Measurements from ENCODE around the gene OR52I2. TPM values are rescaled to one million over a fixed set of nuclear protein-coding genes. Genes with fewer than 3 reads are reported as not detected.

OR52I2 gene
- total RNA-seq, 1 donor from 2014 or later: not detected

- no peak for TF ChIP-seq CTCF (conservative IDR thresholded peaks at IDR 0.05; ENCODE audit: low read depth, low read length)
- H3K4me3 ChIP-seq (ENCODE audit: low read depth, low read length): no peak overlapping the region
- DNase-seq (ENCODE audit: low read depth): no peak
Measured at GRCh38 chr11:4577761-4578160, 3.8 kb upstream of the OR52I2 start.

- TF ChIP-seq CTCF (conservative IDR thresholded peaks at IDR 0.05; ENCODE audit: low read depth, low read length): no peak
- DNase-seq (ENCODE audit: low read depth): no peak
- H3K4me3 ChIP-seq (ENCODE audit: low read depth, low read length): no peak overlapping the region
Measured at GRCh38 chr11:4578624-4579023, 2.9 kb upstream of the OR52I2 start.

GRCh38 chr11:4580124-4580523, 1.4 kb upstream of the OR52I2 start:
- TF ChIP-seq CTCF (conservative IDR thresholded peaks at IDR 0.05; ENCODE audit: low read depth, low read length): no peak
- no peak for DNase-seq (ENCODE audit: low read depth)
- no peak overlapping the region for H3K4me3 ChIP-seq (ENCODE audit: low read depth, low read length)

- TF ChIP-seq CTCF (conservative IDR thresholded peaks at IDR 0.05; ENCODE audit: low read depth, low read length): no peak
- no peak for DNase-seq (ENCODE audit: low read depth)
- no peak overlapping the region for H3K4me3 ChIP-seq (ENCODE audit: low read depth, low read length)
Measured at GRCh38 chr11:4589017-4589416, 7.5 kb downstream of the OR52I2 start.

- no peak for TF ChIP-seq CTCF (conservative IDR thresholded peaks at IDR 0.05; ENCODE audit: low read depth, low read length)
- DNase-seq (ENCODE audit: low read depth): no peak
- no peak within 1 kb of the TSS for H3K4me3 ChIP-seq (ENCODE audit: low read depth, low read length)
Measured at GRCh38 chr11:4593739-4594138, 12.2 kb downstream of the OR52I2 start, which contains the start of gene OR52I1. Gene OR52I1 (plus strand): TSS chr11:4594039. CDS start chr11:4594039, 0 bp downstream.

- no peak for DNase-seq (ENCODE audit: low read depth)
- TF ChIP-seq CTCF (conservative IDR thresholded peaks at IDR 0.05; ENCODE audit: low read depth, low read length): no peak
- H3K4me3 ChIP-seq (ENCODE audit: low read depth, low read length): no peak overlapping the region
Measured at GRCh38 chr11:4605057-4605456, 23.5 kb downstream of the OR52I2 start.

- DNase-seq (ENCODE audit: low read depth): no peak
Measured at GRCh38 chr11:4606231-4607015, 24.9 kb downstream of the OR52I2 start.

More at GRCh38 chr11:4606231-4607015, 24.9 kb downstream of the OR52I2 start:
- H3K4me3 ChIP-seq (ENCODE audit: low read depth, low read length): peak overlapping the region; percentile 88
- no peak for TF ChIP-seq CTCF (conservative IDR thresholded peaks at IDR 0.05; ENCODE audit: low read depth, low read length)
